ENCODE data around the gene CRYL1. TPM values are rescaled to one million over a fixed set of nuclear protein-coding genes. Genes with fewer than 3 reads are reported as not detected.

Gene CRYL1
- total RNA-seq, 1 experiment from 2014 or later: 26.5 TPM

DNA sequence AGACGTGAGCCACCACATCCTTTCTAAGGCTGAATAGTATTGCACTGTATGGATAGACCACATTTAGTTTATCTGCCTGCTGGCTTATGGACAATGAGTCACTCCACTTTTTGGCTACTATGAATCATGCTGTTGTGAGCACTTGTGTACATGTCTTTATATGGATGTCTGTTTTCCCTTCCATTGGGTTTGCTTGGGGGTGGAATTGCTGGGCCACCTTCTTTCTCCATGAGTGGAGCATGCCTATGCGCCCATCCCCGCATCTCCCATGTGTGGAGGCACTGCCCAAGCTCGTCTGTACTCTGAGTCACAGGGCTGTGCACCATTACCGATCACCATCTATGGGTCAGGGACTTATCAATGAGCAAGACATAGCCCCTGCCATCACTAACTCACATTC is 166.3 kb downstream of the CRYL1 start:
- no peaks in the 10 kb centered on the region for H3K9me2 ChIP-seq (ENCODE audit: insufficient read depth)
- H3K9me3 ChIP-seq (ENCODE audit: control insufficient read depth in 1 of 2, insufficient read depth in 1 of 2, low read depth in 1 of 2, low read length in 2 of 2): no peaks in the 10 kb centered on the region
- ATAC-seq (peak; percentile 62), DNase-seq (ENCODE audit: low read depth, low spot score) (peak; percentile 6)
- ChIA-PET CTCF (no interaction called here), POLR2A (no interaction called here), RAD21 (ENCODE audit: low non-redundant PET in 1 of 2, low total read pairs in 2 of 2, uncharacterized antibody in 2 of 2, unreplicated experiment in 2 of 2) (no interaction called here)
- no peaks in the 10 kb centered on the region for H3K79me2 ChIP-seq (ENCODE audit: insufficient read depth, low read length)
- BruUV-seq (replicated peaks): no TSS peak
- H3K4me1 ChIP-seq (ENCODE audit: control insufficient read depth in 1 of 2, insufficient read depth in 2 of 2, low read length in 2 of 2): peaks cover 0 to 10% of the 10 kb centered on the region in 2 experiments; a peak in 2 of 4 replicates
- H4K20me1 ChIP-seq (ENCODE audit: insufficient read depth): no peaks in the 10 kb centered on the region
- no peak overlapping the region for H3K4me3 ChIP-seq (replicated peaks in 1 of 2; ENCODE audit: low read depth in 1 of 2, low read length in 2 of 2)
- no peak overlapping the region for H2AFZ ChIP-seq (ENCODE audit: low read depth, low read length, poor library complexity, severe bottlenecking)
- H3K27me3 ChIP-seq (ENCODE audit: insufficient read depth, low read length): no peaks in the 10 kb centered on the region
- H3K9ac ChIP-seq (ENCODE audit: low read length): no peak overlapping the region
- TF ChIP-seq POLR2A (IDR thresholded peaks at IDR 0.05; ENCODE audit: borderline replicate concordance, extremely low read depth, insufficient read depth, insufficient read length) (no peak), EGR1 (IDR thresholded peaks at IDR 0.05; ENCODE audit: low read depth) (no peak), FOSL1 (IDR thresholded peaks at IDR 0.05; ENCODE audit: low read depth) (no peak), SIN3A (IDR thresholded peaks at IDR 0.05; ENCODE audit: low read depth) (no peak), TCF7L2 (IDR thresholded peaks at IDR 0.05; ENCODE audit: borderline replicate concordance, extremely low read depth, insufficient read depth, insufficient read length) (no peak), RAD21 (IDR thresholded peaks at IDR 0.05; ENCODE audit: low read depth) (no peak), JUND (IDR thresholded peaks at IDR 0.05) (no peak), EZH2phosphoT487 (IDR thresholded peaks at IDR 0.05; ENCODE audit: borderline replicate concordance) (no peak), EZH2 (IDR thresholded peaks at IDR 0.05) (no peak)
- TF ChIP-seq, protein P1, sequence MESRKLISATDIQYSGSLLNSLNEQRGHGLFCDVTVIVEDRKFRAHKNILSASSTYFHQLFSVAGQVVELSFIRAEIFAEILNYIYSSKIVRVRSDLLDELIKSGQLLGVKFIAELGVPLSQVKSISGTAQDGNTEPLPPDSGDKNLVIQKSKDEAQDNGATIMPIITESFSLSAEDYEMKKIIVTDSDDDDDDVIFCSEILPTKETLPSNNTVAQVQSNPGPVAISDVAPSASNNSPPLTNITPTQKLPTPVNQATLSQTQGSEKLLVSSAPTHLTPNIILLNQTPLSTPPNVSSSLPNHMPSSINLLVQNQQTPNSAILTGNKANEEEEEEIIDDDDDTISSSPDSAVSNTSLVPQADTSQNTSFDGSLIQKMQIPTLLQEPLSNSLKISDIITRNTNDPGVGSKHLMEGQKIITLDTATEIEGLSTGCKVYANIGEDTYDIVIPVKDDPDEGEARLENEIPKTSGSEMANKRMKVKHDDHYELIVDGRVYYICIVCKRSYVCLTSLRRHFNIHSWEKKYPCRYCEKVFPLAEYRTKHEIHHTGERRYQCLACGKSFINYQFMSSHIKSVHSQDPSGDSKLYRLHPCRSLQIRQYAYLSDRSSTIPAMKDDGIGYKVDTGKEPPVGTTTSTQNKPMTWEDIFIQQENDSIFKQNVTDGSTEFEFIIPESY (IDR thresholded peaks at IDR 0.05; ENCODE audit: extremely low read depth, insufficient replicate concordance, low read length): no peak
- TF ChIP-seq, protein P2, sequence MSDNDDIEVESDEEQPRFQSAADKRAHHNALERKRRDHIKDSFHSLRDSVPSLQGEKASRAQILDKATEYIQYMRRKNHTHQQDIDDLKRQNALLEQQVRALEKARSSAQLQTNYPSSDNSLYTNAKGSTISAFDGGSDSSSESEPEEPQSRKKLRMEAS (IDR thresholded peaks at IDR 0.05): no peak
- no peak overlapping the region for H3K4me2 ChIP-seq (ENCODE audit: low read length)
- no peak overlapping the region for H3K27ac ChIP-seq (ENCODE audit: low read depth, low read length)
- no peaks in the 10 kb centered on the region for H3K36me3 ChIP-seq (ENCODE audit: control insufficient read depth in 1 of 2, insufficient read depth in 2 of 2, low read length in 2 of 2)
- intact Hi-C loops (cut with micrococcal nuclease): no loop called here

Data from HCT116 (cell line).